CD4-positive, alpha-beta T cell treated with Interleukin-15 for 4 hours (primary cell): Measurements from ENCODE around the gene OR2T3.
"Not testable (repeated sequence)": the region's sequence is repeated elsewhere in the genome, so short reads cannot be mapped to it uniquely, and the experiment has no call there.

Experiments
- DNase-seq: peaks from one replicate; pipeline ENCODE4 v3.0.0-alpha.2; 2020; ENCODE audit warnings: low spot score

The OR2T3 gene, protein sequence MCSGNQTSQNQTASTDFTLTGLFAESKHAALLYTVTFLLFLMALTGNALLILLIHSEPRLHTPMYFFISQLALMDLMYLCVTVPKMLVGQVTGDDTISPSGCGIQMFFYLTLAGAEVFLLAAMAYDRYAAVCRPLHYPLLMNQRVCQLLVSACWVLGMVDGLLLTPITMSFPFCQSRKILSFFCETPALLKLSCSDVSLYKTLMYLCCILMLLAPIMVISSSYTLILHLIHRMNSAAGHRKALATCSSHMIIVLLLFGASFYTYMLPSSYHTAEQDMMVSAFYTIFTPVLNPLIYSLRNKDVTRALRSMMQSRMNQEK

DNA sequence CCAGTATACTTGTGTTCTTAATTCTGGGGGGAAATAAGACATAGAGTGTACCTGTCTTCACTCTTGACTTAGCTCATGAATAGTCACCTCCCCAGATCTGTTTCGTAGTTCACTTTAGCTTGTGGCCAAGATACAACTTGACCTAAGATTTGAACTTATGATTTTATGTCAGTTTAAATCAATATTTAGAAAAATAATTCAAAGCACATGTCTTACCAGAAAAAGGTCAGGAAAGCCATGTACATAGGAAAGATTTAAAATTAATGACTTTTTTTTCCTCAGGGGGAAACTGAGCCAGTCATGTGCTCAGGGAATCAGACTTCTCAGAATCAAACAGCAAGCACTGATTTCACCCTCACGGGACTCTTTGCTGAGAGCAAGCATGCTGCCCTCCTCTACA, at the start of gene OR2T3:
TSS of gene OR2T3 (plus strand) at position 301 of the 400 bp plus-strand sequence. CDS start at position 301, 0 bp downstream.
- DNase-seq = not testable (repeated sequence)

DNA sequence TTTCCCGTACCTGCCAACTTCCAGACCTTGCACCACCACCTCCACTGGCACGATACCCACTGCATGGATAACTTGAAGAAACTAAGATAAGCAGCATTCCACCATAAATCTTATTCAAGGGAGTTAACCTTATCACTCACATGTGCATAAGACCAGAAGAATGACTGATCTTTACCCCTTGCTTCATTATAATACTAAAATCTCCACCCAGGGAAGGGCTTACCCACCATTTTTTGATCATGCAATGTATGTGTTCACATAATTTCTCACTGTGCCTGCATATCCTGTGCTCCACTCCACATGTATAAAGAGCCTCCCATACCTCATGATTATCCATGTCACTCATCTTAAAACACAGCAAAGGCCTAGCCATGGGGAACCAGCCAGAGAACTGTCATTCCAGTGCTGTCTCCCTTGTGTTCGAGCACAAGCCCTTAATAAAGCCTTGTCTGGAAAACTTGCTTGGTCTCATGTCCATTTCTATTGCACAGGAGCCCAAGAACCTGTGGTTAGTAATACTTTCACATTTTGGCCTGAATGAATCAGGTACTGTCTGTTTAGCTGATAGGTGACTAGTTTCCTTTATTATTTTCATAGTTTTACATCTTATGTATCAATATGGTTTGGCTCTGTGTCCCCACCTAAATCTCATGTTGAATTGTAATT, 45.5 kb upstream of the OR2T3 start:
- DNase-seq = not testable (repeated sequence)

DNA sequence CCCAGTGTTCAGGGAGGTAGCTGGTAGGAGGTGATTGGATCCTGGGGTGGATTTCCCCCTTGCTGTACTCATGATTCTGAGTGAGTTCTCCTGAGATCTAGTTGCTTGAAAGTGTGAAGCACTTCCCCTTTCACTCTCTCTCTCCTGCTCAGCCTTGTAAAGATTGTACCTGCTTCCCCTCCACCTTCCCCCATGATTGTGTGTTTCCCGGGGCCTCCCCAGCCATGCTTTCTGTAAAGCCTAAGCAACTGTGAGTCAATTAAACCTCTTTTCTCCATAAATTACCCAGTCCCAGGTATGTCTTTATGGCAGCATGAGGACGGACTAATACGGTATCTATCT, 45.0 kb upstream of the OR2T3 start:
- DNase-seq = not testable (repeated sequence)

DNA sequence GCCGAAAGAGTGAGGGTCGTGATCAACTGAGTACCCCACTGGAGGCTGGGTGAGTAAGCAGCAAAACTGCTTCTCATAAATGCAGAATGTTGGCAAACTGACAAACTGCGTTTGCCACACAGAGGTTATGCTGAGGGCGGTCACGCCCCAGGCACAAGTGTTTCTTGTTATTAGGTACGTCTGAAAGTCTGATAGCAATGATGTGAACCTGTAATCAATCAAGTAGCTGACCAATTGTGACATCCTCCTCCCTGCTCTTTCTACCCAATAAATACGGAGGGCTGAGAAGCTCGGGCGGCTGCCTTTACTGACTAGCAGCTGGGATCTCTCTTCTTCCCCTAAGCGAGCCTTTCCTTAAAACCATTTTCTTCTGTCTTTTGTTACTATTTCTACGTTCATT, 41.5 kb upstream of the OR2T3 start:
- DNase-seq = not testable (repeated sequence)

DNA sequence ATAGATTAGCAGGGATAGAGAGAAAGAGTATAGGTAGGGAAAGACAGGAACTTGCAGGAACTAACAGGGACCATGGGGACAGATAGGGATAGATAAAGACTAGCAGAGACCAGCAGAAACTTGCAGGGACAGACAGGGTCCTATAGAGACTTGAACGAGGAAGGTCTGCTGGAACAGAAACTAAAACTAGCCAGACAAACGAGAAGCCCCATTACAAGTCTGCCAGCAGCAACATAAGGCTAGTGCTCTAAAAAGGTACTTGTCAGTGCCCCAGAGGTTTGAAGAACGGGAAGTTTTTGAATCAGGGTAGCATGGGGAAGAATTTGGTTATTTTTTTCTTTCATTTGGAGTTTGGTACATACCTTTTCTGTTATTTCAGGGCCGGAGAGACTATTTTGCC, 41.0 kb upstream of the OR2T3 start:
- DNase-seq = not testable (repeated sequence)

DNA sequence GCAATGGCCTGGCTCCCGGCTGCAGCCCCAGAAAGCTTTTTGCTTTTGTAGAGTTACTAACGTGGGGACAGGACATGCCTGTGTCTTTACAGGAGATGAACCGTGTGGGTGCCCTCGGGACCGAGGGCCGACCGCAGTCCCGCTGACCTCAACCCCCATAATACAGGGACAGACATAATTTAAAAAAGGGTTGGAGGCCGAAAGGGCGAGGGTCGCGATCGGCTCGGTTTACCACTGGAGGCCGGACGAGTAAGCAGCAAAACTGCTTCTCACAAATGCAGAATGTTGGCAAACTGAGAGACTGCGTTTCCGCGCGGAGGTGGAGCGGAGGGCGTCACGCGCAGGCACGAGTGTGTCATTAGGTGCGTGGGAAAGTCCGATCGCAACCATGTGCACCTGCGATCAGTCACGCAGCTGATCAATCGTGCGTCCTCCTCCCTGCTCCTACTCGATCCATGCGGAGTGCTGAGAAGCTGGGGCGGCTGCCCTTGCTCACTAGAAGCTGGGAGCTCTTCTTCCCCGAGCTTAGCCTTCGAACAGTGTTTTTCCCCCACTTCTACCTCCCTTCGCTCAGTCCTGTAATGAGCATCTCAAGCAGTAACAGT, 39.2 kb upstream of the OR2T3 start:
- DNase-seq = not testable (repeated sequence)

DNA sequence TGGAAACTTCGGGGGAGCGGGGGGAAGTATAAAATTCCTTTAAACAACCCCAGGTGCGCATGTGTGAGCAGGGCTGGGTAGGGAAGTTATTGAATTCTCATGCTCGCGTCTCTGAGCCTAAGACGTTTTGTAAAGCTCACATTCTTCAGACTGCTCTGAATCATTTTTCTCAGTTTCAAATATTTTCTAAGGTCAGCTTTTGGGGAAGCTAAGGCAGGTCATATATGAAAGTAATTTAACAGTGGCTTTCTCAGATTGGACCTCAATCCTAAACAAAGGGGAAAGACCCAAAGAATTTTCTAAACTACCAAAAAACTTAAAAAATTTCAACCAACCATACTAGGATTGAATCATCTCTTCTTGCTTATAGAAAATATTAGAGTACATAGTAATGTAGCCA, 38.2 kb upstream of the OR2T3 start:
- DNase-seq = not testable (repeated sequence)

DNA sequence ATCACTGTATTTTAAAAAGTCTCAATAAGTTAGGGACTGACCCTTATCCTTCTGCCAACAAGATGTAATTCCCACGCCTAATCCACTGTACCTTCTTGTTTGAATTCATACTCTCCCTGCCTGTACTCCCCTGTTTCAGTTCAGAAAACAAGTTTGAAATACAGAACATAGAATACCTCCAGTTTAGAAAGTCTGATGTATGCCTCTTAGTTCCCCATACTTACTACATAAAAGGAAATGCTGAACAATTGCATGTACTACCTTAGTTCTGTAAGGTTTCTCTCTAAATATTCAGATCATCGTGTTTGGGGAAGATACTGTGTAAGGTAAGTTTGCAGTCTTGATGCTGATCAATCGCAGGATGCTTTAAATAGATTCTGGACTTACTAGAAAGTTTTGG, 36.8 kb upstream of the OR2T3 start:
- DNase-seq = not testable (repeated sequence)

DNA sequence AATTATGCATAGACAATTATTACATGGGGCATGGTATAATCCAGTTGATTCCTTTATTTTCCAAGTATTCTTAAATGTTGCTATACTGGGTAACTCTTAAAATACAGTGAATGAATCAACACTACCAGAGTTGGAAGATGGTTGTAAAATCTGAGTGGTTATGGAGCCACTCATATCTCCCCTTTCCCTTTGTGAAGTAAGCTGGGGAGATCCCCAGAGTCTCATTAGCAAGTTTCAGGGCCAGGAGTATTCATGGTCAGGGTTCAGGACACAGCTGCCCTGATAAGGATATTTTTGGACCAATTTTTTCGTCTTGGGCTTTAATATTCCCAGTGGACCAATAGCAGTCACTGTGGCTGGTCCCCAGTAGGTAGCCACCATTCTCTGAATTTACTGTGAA, 34.5 kb upstream of the OR2T3 start:
- not testable (repeated sequence) for DNase-seq

DNA sequence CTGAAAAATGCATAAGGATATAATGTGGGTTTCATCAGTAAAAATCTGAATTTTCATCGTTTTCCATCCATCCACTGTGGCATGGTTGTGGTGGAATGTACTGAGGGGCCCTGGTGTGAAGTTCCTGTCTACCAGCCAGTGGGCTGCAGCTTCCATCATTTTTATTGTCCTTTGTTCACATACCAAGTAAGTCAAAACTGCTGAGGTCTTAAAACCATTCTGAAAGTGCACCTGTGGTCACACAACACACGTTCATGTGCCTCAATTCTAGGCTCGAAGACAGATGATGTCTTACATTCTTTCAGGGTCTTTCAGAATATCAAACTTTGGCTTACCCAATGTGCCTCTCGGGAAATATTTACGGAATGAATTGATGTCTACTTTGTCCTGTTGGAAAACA, 33.9 kb upstream of the OR2T3 start:
- not testable (repeated sequence) for DNase-seq

DNA sequence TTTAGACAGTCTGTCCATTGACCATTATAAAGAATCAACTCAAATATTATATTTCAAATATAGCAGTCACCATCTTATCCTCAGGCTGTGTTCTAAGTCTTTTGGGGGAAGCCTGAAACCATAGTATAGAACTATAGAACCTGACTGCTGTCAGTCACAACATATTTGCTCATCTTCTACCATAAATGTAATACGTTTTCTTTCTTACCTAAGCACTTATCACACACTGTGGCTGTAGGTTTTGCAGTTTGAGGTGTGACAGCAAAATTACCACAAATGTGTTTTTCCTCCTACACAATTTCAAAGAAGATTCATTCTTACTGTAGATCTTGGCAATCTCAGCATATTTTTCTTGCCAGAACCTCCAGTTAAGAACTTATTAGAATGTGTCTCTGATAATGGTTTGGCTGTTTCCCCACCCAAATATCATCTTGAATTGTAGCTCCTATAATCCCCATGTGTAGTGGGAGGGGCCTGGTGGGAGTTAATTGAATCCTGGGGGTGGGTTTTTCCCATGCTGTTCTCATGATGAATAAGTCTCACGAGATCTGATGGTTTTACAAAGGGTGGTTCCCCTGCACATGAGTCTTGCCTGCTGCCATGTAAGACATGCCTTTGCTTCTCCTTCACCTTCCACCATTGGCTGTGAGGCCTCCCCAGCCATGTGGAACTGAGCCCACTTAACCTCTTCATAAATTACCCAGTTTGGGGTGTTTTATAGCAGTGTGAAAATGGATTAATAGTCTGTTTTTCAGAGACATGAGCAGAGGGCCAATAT, 30.5 kb upstream of the OR2T3 start:
- not testable (repeated sequence) for DNase-seq

DNA sequence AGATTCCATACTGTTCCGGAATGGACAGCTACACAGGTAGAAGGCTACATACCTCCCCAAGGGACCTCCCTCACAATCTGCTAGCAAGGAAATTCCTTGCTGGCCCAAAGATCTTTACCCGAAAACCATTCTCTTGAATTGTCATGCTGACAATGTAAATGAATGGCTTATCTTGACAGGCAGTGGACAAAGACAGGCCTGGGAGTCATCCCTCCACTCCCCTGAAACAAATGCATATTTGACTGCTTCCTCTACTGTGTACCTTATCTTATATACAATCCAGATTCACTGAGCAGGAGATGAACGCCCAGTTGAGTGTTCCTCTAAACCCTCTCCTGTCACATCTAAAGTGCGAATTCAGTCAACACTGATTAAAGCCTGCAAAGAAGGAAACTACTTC, 28.5 kb upstream of the OR2T3 start:
- DNase-seq = not testable (repeated sequence)

DNA sequence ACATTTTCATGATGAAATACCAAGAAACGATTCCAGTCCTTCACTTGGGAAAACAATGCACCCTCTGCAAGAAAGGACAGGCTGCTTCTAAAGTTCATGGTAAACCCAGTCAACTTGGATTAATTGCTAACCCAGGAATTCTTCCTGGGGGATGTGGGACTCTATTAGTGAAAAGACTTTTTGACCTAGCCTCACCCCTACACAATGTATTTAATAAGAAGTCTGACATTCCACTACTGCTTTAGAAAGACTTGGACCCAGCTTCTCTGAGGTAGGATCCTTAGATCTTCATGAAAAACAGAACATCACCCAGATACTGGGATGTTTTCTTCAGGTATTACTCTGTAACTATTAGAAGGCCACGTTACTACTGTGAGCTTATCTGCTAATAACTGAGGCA, 27.8 kb upstream of the OR2T3 start, which contains the start of gene OR2T2:
TSS of gene OR2T2 (plus strand) at position 239 of the 400 bp plus-strand sequence. CDS start 7,161 bp downstream, outside the sequence.
- not testable (repeated sequence) for DNase-seq

DNA sequence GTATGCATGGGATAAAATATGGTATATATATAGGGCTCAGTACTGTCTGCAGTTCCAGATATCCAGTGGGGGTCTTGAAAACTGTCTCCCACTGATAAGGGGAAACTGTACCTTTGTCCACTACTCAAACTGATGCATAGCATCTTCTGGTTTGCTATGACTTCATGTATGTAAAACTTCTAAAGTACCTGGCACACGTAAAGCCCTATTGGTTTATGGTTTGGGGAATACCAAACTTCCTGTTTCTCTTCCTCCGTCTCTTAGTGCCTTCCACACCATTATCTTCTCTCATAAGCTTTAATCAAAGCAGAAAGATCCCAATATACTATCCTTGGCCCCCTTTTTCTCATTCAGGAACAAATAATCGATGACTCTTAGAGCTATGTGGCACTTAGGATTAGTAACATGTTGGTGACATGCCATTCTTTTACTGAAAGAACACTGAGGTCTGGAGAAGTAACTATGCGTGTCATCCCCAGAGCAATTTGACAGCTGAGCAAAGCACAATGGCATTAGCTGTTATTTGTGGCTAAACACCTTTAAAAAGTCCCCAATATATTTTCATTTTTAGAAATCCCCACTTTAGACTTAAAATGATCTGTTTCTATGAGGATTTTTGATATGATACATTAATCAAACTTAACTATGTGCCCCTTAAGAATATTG, 24.6 kb upstream of the OR2T3 start:
- DNase-seq = not testable (repeated sequence)

DNA sequence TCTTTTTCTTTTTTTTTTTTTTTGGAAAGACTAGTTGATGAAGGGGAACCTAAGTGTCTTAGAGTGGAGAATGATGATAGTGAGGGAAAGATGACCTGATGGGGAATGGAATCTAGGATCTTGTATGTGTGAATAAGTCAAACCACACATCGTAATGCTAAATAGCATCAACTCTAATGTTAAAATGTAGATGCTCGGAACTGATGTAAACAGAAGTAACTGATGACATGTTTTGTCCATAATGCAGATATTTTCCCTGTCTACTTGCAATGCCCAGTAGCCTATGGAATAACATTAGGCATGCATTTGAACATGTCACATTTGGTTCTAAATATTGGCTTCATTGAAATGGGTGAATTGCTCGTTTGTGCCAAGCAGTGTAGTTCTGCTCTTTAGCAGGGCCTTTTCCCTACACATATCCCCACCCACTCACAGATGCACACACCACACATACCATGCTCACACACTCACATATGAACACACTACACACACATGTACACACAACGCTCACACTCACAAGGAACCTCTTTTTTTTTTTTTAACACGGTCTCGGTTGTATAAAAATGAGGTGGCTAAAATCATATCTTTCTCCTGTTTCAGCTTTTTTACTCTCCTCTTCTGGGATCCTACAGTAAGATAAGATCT, 23.2 kb upstream of the OR2T3 start:
- not testable (repeated sequence) for DNase-seq

DNA sequence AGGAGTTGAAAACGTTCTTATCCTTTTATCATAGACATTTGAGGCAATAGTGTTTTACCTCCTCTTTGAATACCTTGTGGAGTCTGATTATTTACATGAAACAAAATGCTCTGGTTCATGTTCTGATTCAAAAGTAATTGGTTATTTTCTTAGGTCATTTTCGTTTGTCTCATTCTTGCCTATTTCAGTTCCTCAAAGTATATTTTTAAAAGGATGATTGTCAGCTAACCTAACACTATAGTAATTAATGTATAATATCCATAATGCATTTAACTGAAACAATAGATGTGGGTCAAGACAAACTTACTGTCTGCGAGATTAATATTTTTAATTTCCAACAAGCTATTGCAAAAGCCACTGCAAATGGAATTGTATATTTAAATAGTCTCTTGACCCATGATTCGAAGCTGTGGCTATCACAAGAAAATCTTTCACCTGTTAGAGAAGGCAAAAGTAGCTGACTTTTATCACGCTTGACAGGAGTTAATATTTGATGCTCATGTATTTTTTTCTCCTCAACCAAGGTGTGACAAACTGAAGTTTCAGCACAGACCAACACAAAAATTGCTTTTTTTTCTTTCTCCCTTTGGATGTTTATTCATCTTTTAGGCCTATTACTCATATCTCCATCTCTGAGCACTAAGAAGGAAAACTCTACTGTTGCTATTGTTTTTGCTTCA, 22.5 kb upstream of the OR2T3 start:
- DNase-seq = not testable (repeated sequence)

DNA sequence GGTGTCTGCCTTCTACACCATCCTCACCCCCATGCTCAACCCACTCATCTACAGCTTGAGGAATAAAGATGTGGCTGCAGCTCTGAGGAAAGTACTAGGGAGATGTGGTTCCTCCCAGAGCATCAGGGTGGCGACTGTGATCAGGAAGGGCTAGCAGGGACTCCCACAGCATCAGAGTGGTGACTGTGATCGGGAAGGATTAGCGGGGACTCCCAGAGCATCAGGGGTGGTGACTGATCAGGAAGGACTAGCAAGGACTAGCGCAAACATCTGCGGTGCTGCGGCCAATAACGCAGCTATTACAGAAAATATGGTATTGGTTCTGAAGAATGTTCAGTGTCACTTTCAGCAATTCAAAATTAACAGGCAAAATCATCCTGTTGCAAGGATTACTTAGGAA, 19.5 kb upstream of the OR2T3 start:
- DNase-seq = not testable (repeated sequence)

DNA sequence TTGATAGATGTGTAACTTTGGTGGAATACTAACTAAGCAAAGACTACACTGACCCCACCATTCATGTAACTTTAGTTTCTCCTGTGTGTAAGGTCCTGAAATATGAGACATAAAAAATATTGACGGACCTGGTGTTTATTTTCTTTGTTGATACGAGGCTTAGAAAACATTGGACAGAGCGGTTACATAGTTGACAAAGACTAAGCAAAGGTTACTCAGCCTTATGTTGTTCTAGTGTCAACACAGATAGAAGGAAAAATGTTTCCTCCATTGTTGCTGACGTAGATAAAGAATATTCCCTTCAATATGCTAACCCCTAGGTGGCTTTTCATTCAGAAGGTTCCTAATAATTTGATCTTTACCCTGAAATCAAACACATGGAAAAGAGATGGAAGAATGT, 18.1 kb upstream of the OR2T3 start:
- DNase-seq = not testable (repeated sequence)

DNA sequence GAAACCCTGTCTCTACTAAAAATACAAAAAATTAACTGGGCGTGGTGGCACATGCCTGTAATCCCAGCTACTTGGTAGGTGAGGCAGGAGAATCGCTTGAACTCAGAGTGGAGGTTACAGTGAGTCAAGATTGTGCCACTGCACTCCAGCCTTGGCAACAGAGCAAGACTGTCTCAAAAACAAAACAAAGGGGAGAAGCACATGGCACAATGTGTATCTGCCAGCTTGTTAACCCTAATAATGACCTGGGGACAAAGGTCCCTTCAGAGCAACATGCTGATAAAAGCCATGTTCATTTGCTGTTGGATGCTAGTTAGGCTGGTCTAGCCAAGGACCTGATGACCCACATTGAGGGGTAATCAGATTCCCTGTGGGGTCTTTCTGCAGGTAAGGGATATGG, 16.5 kb upstream of the OR2T3 start:
- DNase-seq = not testable (repeated sequence)

DNA sequence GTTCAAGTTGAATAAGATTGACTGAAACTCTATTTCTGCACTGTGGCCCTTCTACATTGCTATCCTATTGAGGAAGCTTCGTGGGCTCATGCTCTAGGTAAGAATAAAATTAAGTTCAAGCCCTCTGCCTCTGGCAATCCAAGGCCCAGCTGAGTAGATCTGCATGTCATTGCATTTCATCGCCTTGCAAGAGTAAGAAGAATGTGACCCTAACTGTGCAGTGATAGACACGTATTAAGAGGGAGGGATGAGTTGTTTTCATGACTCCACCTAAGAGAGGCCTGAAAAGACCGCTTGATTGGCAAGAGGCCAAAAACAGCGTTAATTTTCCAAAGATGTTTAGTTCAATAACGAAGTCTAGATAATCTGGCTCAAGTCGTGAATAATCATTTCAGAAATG, 14.0 kb upstream of the OR2T3 start:
- not testable (repeated sequence) for DNase-seq

DNA sequence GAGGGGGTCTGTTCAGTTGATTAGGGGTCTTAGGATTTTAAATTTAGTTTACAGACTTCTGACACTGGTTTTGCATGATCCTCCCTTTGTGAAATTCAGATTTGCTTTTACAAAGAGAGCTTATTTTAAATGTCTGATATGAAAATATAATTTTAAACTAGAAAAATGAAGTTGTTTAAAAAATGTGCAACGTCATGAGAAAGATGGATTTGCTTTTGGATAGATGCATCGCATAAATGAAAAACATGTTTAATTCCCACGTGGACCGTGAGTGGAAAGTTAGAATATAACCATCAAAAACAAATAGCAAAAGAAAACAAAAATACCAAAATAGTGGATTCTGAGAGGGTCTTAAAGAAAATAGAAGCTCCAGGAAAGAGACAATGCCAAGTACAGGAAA, 2.0 kb upstream of the OR2T3 start:
- no peak for DNase-seq
